GM18907 (cell line): ENCODE data around the gene HOXC12.

Experiments used
- ATAC-seq: cut with Tn5 transposase; IDR thresholded peaks from one replicate; pipeline ENCODE4 v1.9.1; 2021; ENCODE audit warnings: mild to moderate bottlenecking, moderate library complexity; ENCODE audit not compliant: unreplicated experiment

HOXC12 gene

DNA sequence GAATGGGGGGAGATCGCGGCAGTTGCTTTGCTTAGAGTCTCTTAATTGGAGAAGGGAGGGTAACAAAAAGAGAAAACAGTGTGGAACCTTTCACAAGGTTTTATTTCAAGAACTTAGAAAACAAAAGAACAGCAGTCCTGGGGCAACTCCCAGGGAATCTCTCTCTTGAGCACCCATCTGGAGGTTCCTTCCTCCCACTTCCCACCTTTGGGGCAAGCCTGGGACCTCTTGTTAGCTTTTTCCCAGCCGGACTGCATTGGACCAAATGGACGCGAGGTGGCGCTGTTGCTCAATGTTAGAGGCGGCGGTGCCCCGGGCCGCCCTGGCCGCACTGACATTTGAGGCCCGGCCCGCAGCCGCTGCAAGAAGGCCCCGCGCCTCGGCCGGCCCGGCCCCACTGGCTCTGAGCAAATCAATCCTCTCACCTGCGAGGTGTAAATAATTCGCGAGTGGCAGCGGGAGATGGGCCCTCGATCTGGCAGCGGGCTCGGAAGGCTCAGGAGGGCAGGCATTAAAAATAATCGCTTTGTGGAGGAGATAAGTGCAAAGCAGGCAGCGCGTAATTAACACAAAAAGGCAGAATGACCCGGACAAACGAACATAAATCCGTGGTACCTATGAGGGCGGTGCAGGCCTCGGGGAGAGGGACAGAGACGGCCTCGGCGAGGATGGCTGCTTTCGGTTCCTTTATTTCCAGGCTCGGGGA, 51.3 kb downstream of the HOXC12 start:
- no peak for ATAC-seq

- ATAC-seq, result no peak
Measured at GRCh38 chr12:54006559-54007220, 52.0 kb downstream of the HOXC12 start.

DNA sequence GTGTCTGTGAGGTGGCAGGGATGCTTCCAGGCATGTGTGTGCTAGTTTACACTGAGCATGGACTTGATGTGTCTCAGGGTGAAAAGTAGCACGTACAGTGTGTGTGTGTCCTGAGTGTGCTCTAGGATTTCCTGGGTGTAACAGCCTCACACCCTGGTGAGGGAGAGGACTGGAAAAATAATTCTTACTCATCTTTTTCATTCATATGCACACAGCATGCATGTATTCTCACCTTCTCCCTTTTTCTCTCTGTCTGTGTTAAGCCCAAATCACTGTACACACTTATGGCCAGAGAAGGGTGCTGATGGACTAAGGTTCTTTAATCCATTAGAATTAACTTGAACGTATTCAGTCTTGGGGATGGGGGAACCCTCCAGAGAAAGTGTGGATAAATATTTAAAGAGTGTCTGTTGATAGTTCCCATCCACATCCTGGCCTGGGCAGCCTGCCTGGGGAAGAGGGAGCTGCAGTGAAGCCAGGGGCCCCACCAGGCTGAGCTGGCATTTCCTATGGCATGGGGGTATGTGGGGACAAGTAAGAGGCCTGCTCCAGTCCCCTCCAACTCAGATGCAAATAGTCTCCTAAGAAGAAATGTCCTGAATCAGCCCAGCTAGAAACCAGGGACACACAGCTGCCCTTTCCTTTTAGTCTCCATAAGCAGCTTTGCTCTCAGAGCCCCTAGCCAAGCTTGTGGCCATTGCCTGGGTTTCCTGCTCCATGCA, 53.0 kb downstream of the HOXC12 start:
- no peak for ATAC-seq

- no peak for ATAC-seq
Measured at GRCh38 chr12:54008260-54008552, 53.5 kb downstream of the HOXC12 start.
